Endothelial cell of umbilical vein (primary cell): ENCODE data around the gene SLC12A2.

Experiments
- CTCF ChIP-seq, 2 donors: IDR thresholded peaks; 1 replicate in 1 of 2; 2 replicates in 1 of 2; pipeline ENCODE4 v1.5.1; 2011; ENCODE audit warnings: low read length in 2 of 2, mild to moderate bottlenecking in 2 of 2, moderate library complexity in 2 of 2, control low read depth in 1 of 2, inconsistent platforms in 1 of 2, low read depth in 1 of 2; ENCODE audit not compliant: insufficient read depth in 1 of 2; ENCODE audit errors: extremely low read depth in 1 of 2
- EZH2 ChIP-seq: IDR thresholded peaks from 2 replicates; pipeline ENCODE4 v1.6.1; 2012; ENCODE audit warnings: borderline replicate concordance, low read depth, mild to moderate bottlenecking, moderate library complexity, low read length, inconsistent platforms; ENCODE audit not compliant: severe bottlenecking
- FOS ChIP-seq: IDR thresholded peaks from 2 replicates; pipeline ENCODE4 v1.6.1; 2011; ENCODE audit warnings: mild to moderate bottlenecking, low read length, moderate library complexity, borderline replicate concordance; ENCODE audit not compliant: insufficient read depth
- GATA2 ChIP-seq: IDR thresholded peaks from 2 replicates; pipeline ENCODE4 v1.7.0; 2011; ENCODE audit warnings: low read depth, mild to moderate bottlenecking, moderate library complexity, mixed read lengths, low read length; ENCODE audit not compliant: insufficient read length, insufficient read depth
- JUN ChIP-seq: IDR thresholded peaks from 2 replicates; pipeline ENCODE4 v1.6.1; 2011; ENCODE audit warnings: borderline replicate concordance, low read depth; ENCODE audit not compliant: insufficient read length, insufficient read depth
- MAX ChIP-seq: IDR thresholded peaks from 2 replicates; pipeline ENCODE4 v1.6.1; 2011; ENCODE audit not compliant: insufficient read depth, insufficient read length
- MYC ChIP-seq: IDR thresholded peaks from one replicate; pipeline ENCODE4 v1.6.1; 2011; ENCODE audit warnings: mild to moderate bottlenecking, low read depth, low read length
- POLR2A ChIP-seq: IDR thresholded peaks from 2 replicates; pipeline ENCODE4 v1.6.1; 2012; ENCODE audit warnings: low read depth, mild to moderate bottlenecking, control low read depth, low read length
- POLR2AphosphoS5 ChIP-seq: IDR thresholded peaks from 2 replicates; pipeline ENCODE4 v1.6.1; 2012; ENCODE audit warnings: low read depth, mild to moderate bottlenecking, control low read depth, low read length, moderate library complexity; ENCODE audit not compliant: insufficient read depth

GRCh38 chr5:128101676-128102075 lies 18.1 kb downstream of the SLC12A2 start:
- TF ChIP-seq CTCF (IDR thresholded peaks at IDR 0.05; ENCODE audit: extremely low read depth in 1 of 2, insufficient read depth in 1 of 2, low read depth in 1 of 2, low read length in 2 of 2) (no peak), POLR2A (no peak), JUN (no peak), MYC (no peak), POLR2AphosphoS5 (no peak), GATA2 (no peak), EZH2 (no peak), MAX (no peak), FOS (no peak)
